ENCODE results near the gene SSH3.

The SSH3 gene

DNA sequence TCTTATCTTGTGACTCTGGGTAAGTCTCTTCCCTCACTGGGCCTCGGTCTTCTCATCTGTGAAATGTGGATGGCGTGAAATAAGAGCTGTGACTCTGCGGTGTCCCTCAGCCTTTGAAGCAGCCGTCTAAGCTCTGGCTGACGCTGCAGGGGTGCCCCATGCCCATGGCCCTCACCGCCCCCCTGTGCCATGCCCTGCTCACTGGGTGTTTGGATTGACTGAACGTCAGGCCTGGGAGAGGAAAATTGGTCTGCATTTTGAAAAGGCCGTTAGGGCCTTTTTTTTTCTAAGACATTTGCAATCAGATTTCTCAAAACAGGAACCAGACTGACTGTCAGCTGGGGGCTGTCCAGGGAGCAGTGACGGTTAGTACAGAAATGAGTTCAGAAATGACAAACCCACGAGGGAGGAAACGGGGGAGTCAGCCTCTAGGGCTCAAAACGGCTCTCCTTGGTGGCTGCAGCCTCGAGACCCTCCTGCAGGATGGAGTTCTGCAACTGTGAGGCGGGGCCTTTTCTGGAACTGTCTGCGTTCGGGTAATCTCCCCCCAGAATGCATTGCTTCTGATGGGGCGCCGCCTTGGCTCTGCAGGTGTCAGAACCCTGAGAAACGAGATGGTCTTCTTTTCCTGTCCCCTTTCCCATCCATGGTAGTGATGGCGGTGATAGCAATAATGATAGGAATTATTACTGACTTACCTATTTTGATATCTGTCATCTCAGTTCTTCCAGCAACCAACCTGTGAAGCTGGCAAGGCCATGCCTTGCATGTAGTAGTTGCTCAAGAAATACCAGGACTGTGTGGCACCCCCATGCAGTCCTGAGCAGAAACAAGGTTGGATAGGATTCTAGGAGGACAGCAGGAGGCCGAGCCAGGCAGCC is 35.0 kb upstream of the SSH3 start:
- peak; percentile 57 for DNase-seq (ENCODE audit: low read depth)

DNA sequence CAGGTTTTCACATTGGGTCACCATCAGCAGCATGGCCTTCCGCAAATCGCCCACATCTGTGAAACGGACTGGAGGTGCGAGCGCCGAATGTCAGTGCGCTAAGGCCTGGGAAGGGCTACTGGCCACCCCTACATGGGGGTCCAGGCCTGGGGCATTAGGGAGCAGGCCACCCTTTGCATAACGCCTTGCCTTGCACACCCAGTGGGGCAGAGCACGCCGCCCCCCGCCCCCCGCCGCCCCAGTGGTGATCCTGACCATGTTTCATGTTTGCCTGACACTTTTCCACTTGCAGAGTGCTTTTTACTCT is 34.4 kb upstream of the SSH3 start:
- DNase-seq (ENCODE audit: low read depth), result no peak

- no peak for DNase-seq (ENCODE audit: low read depth)
Observed at GRCh38 chr11:67269401-67270255, 33.7 kb upstream of the SSH3 start.

- no peak for DNase-seq (ENCODE audit: low read depth)
Observed at GRCh38 chr11:67270256-67271204, 32.8 kb upstream of the SSH3 start.

DNA sequence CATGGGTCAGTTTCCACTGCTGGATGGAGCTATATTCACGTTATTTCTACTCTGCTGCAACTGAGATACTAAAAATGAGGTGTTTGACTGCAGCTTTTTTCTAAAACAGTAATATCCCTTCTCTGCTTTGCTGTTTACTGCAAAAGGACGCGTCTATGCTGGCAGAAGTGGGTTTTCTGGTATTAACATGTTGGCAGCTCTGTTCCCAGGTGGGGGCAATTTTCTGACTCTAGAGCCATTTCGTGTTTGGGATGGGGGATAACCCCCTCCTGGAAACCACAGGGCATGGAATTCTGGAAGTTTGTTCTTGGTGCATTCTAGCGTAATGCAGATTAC is 32.2 kb upstream of the SSH3 start:
- no peak for DNase-seq (ENCODE audit: low read depth)

DNA sequence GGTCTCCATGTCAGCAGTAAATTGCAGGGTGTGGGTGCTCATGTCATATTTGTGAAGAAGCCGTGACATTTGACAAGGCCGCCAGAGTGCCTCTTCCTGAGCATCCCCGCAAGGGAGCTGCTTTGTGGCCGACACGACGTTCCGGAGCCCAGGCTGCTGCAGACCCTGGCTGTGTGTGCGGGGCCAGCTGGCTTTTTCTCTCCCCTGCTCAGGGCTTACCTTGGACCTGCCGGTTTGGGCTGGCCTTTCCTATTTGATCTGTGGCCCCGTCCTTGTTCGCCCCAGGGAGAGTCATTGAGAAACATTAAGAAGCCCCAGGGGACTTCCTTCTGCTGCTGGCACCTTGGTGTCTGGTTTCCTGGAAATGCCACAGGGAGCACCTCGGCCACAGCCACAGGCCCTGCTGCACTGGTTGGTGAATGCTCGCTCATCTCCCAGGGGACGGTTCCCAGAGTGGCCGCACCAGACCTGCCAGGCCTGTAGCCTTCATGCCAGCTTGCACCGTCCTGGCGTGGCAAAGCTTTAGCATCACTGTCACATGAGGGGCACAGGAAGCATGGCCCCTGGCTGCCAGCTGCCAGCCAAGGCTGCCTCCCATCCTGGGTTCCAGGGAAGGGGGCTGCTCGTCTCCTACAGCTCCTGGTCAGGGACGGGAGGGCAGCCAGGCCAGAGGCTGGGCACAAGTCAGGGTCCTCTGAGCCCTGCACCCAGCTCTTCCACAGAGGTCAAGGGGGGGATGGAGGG is 31.6 kb upstream of the SSH3 start:
- peak; percentile 59 for DNase-seq (ENCODE audit: low read depth)

DNA sequence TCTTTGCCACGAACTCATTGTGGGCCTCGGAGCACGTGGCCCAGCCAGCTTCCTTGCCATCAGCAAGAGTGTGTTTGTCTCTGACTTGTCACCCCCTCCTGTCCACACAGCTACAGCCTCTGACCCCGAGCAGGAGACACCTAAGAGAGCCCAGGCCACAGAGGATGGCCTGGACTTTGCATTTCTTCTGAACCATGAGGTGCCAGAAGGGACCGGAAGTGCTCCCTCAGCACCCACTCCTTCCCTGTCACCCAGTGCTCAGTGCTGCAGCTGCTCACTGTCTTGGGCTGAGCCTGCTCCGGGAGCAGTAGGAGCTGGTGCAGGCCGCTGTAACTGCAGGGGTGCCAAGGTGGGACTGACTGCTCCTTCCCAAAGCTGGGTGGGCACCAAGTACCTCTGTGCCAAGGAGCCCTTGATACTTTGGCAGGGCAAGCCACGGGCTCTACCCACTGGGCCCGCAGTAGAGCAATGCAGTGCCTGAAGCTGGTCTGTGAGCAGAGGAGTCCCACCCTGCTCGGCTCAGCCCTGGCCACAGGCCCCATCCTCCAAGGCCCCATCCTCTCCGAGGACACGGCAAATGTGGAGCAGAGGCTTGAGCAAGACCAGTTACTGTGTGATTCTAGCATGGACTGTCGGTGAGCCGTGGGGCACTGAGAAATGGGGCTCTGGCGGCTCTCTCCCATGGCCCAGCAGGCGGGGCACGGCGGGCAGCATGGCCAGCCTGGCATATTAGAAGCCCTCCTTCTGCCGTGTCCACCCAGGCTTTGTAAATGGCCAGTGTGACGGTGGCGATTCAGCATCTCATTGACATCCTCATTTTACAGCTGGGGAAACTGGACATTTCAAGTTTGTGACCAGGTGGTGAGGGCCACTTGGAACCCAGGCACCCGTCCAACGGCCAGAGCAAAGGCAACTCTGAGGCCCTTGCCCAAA is 30.7 kb upstream of the SSH3 start:
- no peak for DNase-seq (ENCODE audit: low read depth)

GRCh38 chr11:67273260-67273990 is 29.9 kb upstream of the SSH3 start:
- DNase-seq (ENCODE audit: low read depth), result no peak

DNA sequence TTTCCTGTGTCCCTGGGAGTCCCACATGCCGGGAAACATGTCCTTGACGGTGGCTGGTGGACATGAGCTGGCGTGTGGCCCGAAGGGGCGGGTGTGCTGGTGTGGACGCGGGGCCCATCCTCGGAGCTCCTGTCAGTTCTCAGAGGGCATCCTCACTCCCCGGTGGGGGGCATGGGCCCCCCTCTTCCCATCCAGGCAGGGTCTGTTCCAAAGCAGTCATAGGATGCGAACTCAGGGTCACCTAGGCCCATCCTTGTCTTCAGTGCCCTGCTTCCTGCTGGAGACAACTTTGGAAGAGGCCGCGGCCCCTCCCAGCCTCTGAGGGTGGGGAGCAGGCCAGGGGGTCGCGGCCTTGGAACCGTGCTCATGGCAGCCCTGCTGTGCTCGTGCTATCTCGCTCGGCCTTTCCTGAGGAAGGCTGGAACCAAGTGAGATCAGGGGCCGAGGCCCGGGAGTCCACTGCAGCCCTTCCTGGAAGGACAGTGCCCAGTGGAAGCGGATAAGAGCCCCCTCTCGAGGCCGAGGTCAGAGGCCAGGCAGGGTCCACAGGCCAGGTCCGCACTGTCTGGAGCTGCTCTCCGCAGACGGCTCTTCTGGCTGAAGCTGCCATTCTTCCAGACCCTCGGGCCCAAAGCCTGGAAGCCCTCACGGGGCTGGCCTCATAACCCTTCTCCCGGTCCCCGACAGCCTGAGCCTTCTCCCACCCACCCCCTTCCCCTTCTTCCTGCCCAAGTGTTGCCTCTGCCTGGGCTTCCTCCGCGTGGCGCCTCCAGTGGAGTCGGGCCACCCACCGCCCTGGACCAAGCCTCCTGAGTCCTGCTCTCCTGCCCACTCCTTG is 28.3 kb upstream of the SSH3 start:
- no peak for DNase-seq (ENCODE audit: low read depth)

DNA sequence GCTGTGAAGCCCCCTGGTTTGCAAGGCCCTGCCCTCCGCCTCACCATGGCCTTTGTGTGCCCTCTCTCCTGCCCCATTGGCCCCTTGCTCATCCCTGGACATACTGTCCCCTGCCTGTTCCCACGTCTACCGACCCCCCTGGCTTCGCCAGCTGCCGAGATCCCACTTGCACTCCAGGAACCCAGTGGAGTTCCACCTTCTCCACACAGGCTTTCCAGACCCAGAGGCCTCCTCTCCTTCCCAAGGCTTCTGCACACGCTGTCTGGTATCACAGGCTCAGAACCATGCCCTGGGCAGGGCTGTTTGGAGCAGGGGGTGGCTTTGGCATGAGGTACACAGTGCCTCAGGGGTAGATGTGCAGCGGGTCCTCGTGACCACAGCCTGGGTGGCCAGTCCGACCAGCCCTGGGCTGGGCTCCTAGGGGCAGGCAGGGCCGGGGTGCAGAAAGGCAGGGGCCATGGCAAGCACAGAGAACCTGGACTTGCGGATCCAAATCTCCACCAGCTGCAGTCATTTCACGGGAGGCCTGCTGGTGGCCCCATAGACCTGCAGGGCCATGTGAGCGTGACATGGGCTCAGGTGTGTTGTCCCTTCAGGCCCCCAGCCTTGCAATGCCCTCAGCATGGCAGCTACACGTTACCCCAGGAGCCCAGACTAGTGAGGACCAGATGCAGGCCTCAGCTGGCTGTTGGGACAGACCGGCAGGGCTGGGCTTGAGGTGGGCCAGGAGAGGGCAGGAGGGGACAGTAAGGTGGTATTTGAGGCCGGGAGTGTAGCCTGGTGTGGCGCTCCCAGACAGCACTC is 27.5 kb upstream of the SSH3 start:
- no peak for DNase-seq (ENCODE audit: low read depth)

DNA sequence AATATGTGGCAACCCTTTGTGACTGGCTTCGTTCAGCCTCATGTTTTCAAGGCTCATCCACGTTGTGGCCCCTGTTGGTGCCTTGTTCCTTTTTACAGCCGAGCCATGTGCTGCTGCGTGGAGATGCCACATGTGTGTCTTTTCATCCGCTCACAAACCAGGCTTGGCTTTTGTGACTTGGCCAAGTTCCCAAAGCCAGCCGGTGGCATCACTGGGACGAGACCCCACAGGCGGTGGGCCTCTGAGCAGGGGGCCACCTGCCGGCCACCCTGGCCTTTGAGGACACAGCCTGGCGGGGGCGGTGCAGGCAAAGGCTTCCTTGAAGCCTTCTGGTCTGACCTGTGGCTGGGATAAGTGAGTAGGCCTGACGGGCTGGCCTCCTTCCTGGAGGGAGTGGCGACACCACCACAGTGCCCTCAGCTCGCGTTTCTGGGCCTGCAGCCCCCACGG is 26.5 kb upstream of the SSH3 start:
- no peak for DNase-seq (ENCODE audit: low read depth)

GRCh38 chr11:67277231-67277961 is 25.9 kb upstream of the SSH3 start:
- peak; percentile 93 for DNase-seq (ENCODE audit: low read depth)

- no peak for DNase-seq (ENCODE audit: low read depth)
Observed at GRCh38 chr11:67278135-67278938, 25.0 kb upstream of the SSH3 start.

- DNase-seq (ENCODE audit: low read depth), result no peak
Observed at GRCh38 chr11:67278939-67279588, 24.3 kb upstream of the SSH3 start.

DNA sequence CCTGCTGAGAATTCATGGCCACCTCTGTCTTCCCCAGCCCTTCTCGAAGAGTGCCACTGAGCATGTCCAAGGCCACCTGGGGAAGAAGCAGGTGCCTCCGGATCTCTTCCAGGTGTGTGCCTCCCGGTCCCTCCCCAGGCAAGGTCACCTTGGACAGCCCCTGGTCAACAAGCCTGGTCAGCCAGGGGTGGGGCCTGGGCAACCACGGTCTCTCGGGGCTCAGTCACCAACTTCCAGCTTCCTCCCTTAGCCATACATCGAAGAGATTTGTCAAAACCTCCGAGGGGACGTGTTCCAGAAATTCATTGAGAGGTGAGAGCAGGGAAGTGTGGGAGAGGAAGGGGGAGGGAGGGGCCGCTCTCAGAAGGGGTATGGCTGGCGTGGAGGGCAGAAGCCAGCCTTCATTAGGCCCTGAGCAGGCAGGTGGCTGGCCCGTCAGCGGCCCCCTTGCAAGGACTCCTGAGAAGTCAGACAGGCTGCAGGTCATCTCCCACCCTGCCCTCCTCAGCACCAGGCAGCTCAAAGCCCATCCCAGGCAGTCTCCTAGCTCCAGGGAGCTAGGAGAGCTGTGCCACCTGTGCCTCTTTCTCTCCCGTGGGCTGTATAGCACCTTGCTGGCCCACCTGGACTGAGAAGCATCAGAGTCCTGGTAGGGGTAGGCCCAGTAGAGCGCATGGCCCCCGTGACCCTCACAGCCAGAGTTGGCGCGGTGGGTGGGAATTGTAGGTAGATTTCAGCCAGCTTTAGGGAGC is 23.6 kb upstream of the SSH3 start:
- no peak for DNase-seq (ENCODE audit: low read depth)
